ENCODE measurements around the gene TDRD1.

TDRD1 gene

DNA sequence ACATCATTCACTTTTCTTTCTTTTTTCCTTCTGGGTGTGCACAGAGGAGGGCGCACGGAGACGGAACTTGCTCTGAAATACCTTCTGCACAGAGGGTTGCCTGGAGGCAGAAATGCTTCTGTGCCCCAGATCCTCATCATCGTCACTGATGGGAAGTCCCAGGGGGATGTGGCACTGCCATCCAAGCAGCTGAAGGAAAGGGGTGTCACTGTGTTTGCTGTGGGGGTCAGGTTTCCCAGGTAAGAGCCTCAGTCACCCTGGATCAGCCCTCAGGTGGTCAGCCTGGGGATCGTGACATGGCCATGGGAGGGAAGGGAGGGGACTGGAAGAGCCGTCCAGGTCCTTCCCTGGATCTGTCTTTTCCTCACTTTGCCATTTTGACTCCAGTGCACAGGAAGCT is 93.5 kb downstream of the TDRD1 start:
- no peak for DNase-seq (ENCODE audit: low read depth)
- H3K4me3 ChIP-seq (ENCODE audit: low read depth, low read length): no peak overlapping the region
- TF ChIP-seq, protein P1, sequence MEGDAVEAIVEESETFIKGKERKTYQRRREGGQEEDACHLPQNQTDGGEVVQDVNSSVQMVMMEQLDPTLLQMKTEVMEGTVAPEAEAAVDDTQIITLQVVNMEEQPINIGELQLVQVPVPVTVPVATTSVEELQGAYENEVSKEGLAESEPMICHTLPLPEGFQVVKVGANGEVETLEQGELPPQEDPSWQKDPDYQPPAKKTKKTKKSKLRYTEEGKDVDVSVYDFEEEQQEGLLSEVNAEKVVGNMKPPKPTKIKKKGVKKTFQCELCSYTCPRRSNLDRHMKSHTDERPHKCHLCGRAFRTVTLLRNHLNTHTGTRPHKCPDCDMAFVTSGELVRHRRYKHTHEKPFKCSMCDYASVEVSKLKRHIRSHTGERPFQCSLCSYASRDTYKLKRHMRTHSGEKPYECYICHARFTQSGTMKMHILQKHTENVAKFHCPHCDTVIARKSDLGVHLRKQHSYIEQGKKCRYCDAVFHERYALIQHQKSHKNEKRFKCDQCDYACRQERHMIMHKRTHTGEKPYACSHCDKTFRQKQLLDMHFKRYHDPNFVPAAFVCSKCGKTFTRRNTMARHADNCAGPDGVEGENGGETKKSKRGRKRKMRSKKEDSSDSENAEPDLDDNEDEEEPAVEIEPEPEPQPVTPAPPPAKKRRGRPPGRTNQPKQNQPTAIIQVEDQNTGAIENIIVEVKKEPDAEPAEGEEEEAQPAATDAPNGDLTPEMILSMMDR (IDR thresholded peaks at IDR 0.05; ENCODE audit: insufficient read depth, low read depth, low read length, missing control alignments): no peak

DNA sequence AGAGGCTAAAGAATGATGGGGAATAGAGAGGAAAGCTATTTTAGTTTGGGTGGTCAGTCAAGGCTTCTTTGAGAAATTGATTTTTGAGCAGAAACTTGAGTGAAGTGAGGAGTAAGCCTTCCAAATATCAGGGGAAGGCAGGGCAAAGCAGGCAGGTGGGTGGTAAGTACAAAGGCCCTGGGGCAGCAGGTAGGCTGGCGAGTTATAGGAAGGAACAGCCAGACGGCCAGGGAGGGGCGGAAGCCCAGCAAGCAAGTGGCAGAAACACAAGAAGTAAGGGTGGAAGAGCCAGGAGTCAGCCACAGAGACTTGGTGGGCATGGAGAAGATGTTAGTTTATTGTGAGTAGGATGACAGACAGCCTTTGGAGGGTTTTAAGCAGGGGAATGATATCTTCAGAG is 94.8 kb downstream of the TDRD1 start:
- DNase-seq (ENCODE audit: low read depth): no peak
- H3K4me3 ChIP-seq (ENCODE audit: low read depth, low read length): no peak overlapping the region
- TF ChIP-seq, protein P1 (IDR thresholded peaks at IDR 0.05; ENCODE audit: insufficient read depth, low read depth, low read length, missing control alignments): no peak

DNA sequence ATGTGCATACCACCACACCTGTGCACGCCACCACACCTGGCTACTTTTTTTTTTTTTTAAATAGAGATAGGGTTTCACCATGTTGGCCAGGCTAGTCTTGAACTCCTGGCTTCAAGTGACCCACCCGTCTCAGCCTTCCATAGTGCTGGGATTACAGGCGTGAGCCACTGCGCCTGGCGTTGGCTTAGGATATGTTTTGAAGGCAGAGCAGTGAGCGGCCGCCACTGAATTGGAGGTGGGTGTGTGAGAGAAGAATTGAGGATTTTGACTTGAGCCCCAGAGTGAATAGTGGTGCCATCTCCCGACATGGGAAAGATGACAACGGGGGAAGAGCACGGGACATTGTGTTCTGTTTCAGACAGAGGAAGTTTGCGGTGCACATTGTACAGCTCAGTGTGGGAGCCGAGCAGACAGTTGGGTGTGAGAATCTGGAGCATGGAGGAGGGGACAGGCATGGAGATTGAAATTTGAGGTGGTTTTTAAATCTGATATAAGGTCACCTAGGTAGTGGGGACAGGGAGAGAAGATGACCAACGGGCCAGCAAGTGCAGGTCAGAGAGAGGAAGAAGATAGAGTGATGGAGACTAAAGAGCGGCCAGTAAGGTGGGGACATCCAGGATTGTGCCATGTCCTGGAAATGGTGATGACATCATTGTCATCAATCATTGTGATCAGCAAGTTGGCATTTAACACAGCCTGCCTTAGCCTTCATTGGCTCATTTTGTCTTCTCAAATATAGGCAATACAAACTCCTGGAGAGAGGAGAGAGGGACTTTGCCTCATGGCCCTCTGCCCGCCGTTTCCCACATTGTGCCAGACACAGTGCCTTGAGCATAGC is 95.7 kb downstream of the TDRD1 start:
- no peak overlapping the region for H3K4me3 ChIP-seq (ENCODE audit: low read depth, low read length)
- TF ChIP-seq, protein P1 (IDR thresholded peaks at IDR 0.05; ENCODE audit: insufficient read depth, low read depth, low read length, missing control alignments): no peak
- no peak for DNase-seq (ENCODE audit: low read depth)

DNA sequence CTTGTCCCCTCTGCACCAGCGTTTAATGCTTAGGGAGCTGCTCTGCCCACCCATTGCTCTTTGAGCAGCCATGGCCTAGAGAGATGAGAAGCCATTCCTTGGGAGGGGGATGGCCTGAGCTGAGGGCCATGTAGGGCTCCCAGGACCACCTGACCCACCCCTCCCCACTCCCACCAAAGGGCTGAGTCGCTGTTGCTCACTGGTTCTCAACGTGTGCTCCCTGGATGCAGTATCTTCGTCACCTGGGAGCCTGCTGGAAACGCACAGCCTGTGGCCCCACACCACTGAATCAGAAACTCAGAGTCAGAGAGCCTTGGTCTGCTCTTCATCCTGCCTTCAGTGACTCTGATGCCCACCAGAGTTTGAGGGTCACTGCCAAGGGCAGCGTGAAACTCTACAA is 96.9 kb downstream of the TDRD1 start:
- TF ChIP-seq, protein P1 (IDR thresholded peaks at IDR 0.05; ENCODE audit: insufficient read depth, low read depth, low read length, missing control alignments): no peak
- DNase-seq (ENCODE audit: low read depth): no peak
- no peak overlapping the region for H3K4me3 ChIP-seq (ENCODE audit: low read depth, low read length)

DNA sequence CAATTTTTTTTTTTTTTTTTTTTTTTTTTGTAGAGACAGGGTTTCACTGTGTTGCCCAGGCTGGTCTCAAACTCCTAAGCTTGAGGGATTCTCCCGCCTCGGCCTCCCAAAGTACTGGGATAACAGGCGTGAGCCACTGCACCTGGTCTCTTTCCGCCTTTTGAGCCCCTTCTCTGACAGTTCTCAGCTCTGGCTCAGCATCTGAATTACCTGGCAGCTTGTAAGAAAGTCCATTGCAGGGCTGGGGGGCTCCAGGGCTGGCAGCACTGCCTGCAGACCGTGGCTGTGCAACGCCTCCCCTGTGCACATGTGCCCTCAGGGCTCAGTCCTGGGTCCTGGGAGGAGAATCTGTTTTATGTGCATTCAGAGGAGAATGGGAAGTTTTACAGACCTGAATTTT is 97.5 kb downstream of the TDRD1 start:
- no peak overlapping the region for H3K4me3 ChIP-seq (ENCODE audit: low read depth, low read length)
- DNase-seq (ENCODE audit: low read depth): no peak
- TF ChIP-seq, protein P1 (IDR thresholded peaks at IDR 0.05; ENCODE audit: insufficient read depth, low read depth, low read length, missing control alignments): no peak

DNA sequence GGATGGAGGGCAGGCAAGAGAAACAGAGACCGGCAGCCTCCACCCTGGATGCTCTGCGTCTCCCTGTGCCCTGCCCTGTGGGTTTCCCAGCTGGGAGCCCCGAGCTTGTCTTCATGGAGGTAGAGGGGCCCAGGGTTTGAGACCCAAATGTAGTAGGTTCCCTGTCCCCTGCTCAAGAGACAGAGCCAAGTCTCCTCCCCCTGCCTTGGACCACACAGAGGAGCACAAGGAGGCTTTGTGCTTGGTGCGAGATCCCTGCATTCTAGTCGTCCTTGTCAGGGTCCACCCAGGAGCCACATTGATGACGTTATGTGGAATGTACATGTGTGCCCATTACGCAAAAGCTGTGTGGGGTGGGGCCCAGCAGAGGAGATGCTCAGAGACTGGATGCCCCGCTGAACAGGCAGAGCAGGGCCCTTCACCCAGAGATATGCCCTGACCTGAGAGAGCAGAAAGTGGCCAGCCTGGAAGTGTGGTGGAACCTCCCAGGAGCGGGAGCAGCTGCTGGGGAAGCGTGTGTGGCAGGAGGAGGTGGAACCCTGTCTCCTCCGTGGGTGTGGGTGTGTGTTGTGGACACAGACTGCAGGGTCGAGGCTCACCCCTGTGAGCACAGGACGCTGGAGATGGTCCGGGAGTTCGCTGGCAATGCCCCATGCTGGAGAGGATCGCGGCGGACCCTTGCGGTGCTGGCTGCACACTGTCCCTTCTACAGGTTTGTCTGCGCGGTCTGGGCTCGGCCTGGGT is 99.2 kb downstream of the TDRD1 start:
- DNase-seq (ENCODE audit: low read depth): no peak
- TF ChIP-seq, protein P1 (IDR thresholded peaks at IDR 0.05; ENCODE audit: insufficient read depth, low read depth, low read length, missing control alignments): no peak
- no peak overlapping the region for H3K4me3 ChIP-seq (ENCODE audit: low read depth, low read length)
